Measurements from ENCODE around the gene EXOC6B. TPM values are rescaled to one million over a fixed set of nuclear protein-coding genes. Genes with fewer than 3 reads are reported as not detected.

The EXOC6B gene
- polyA plus RNA-seq, 1 donor: 11.5 TPM

- no peak overlapping the region for H3K27ac ChIP-seq (ENCODE audit: low read length)
- no peak overlapping the region for H3K4me3 ChIP-seq (ENCODE audit: low read length)
- peaks cover 17% of the 10 kb centered on the region for H3K4me1 ChIP-seq (ENCODE audit: control insufficient read depth, insufficient read depth, low read length)
- no peaks in the 10 kb centered on the region for H3K36me3 ChIP-seq (ENCODE audit: control insufficient read depth, insufficient read depth, low read length)
- no peaks in the 10 kb centered on the region for H3K27me3 ChIP-seq (ENCODE audit: control insufficient read depth, insufficient read depth, low read length)
- DNase-seq: no peak
- WGBS (ENCODE audit: insufficient coverage, low lambda C conversion rate): no CpG with 5 or more reads among the region's 10 CpGs
- H3K9me3 ChIP-seq (ENCODE audit: control insufficient read depth, low read depth, low read length): no peaks in the 10 kb centered on the region
Measured at GRCh38 chr2:72134408-72134996, 691.3 kb downstream of the EXOC6B start.

GRCh38 chr2:72133721-72134407 is 692.0 kb downstream of the EXOC6B start:
- DNase-seq: no peak
- no peaks in the 10 kb centered on the region for H3K9me3 ChIP-seq (ENCODE audit: control insufficient read depth, low read depth, low read length)
- H3K27me3 ChIP-seq (ENCODE audit: control insufficient read depth, insufficient read depth, low read length): no peaks in the 10 kb centered on the region
- no peak overlapping the region for H3K27ac ChIP-seq (ENCODE audit: low read length)
- H3K4me1 ChIP-seq (ENCODE audit: control insufficient read depth, insufficient read depth, low read length): peaks cover 14% of the 10 kb centered on the region
- WGBS (ENCODE audit: insufficient coverage, low lambda C conversion rate): no CpG with 5 or more reads among the region's 11 CpGs
- H3K4me3 ChIP-seq (ENCODE audit: low read length): no peak overlapping the region
- no peaks in the 10 kb centered on the region for H3K36me3 ChIP-seq (ENCODE audit: control insufficient read depth, insufficient read depth, low read length)

GRCh38 chr2:72132981-72133720 is 692.7 kb downstream of the EXOC6B start:
- H3K4me1 ChIP-seq (ENCODE audit: control insufficient read depth, insufficient read depth, low read length): peaks cover 6% of the 10 kb centered on the region
- no peak overlapping the region for H3K4me3 ChIP-seq (ENCODE audit: low read length)
- H3K27me3 ChIP-seq (ENCODE audit: control insufficient read depth, insufficient read depth, low read length): no peaks in the 10 kb centered on the region
- H3K36me3 ChIP-seq (ENCODE audit: control insufficient read depth, insufficient read depth, low read length): no peaks in the 10 kb centered on the region
- no peaks in the 10 kb centered on the region for H3K9me3 ChIP-seq (ENCODE audit: control insufficient read depth, low read depth, low read length)
- WGBS (ENCODE audit: insufficient coverage, low lambda C conversion rate): no CpG with 5 or more reads among the region's 29 CpGs
- no peak overlapping the region for H3K27ac ChIP-seq (ENCODE audit: low read length)
- no peak for DNase-seq

GRCh38 chr2:72131916-72132841 is 693.7 kb downstream of the EXOC6B start:
- WGBS (ENCODE audit: insufficient coverage, low lambda C conversion rate): no CpG with 5 or more reads among the region's 37 CpGs
- Histone ChIP-seq H3K4me1 (ENCODE audit: control insufficient read depth, insufficient read depth, low read length) (no peaks in the 10 kb centered on the region), H3K4me3 (ENCODE audit: low read length) (no peak overlapping the region), H3K36me3 (ENCODE audit: control insufficient read depth, insufficient read depth, low read length) (no peaks in the 10 kb centered on the region), H3K9me3 (ENCODE audit: control insufficient read depth, low read depth, low read length) (no peaks in the 10 kb centered on the region), H3K27me3 (ENCODE audit: control insufficient read depth, insufficient read depth, low read length) (peaks cover 2% of the 10 kb centered on the region), H3K27ac (ENCODE audit: low read length) (no peak overlapping the region)
- DNase-seq: no peak

DNA sequence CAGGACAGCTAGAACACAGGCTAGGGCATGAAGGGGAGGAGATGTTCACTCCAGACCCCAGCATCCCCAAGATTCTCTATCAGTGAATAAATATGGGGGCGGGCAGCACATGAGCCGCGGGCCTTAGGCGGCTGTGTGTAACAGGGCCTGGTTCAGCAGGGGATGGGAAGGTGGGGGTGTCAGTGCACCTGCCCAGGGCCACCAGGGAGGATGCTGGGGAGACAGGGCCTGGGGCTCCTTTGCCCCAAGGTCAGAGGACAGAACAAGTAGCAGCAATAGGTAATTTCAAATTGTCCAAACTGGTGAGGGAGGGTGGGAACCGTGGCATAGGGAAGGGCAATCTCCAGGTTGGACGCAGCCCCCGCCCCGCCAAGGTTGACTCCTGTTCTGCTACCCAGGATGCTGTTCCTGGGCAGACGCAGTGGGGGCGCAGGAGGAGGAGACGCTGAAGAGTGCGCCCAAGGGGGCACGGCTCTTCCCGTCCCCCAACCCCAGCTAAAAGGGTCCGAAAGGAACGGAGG is 694.4 kb downstream of the EXOC6B start:
- Histone ChIP-seq H3K4me3 (ENCODE audit: low read length) (no peak overlapping the region), H3K36me3 (ENCODE audit: control insufficient read depth, insufficient read depth, low read length) (no peaks in the 10 kb centered on the region), H3K27me3 (ENCODE audit: control insufficient read depth, insufficient read depth, low read length) (peaks cover 2% of the 10 kb centered on the region), H3K27ac (ENCODE audit: low read length) (no peak overlapping the region), H3K9me3 (ENCODE audit: control insufficient read depth, low read depth, low read length) (no peaks in the 10 kb centered on the region), H3K4me1 (ENCODE audit: control insufficient read depth, insufficient read depth, low read length) (no peaks in the 10 kb centered on the region)
- no CpG with 5 or more reads among the region's 16 CpGs for whole genome bisulfite sequencing (ENCODE audit: insufficient coverage, low lambda C conversion rate)
- DNase-seq: no peak

GRCh38 chr2:72130659-72131360 is 695.0 kb downstream of the EXOC6B start:
- no peak for DNase-seq
- no CpG with 5 or more reads among the region's 26 CpGs for WGBS (ENCODE audit: insufficient coverage, low lambda C conversion rate)
- no peaks in the 10 kb centered on the region for H3K9me3 ChIP-seq (ENCODE audit: control insufficient read depth, low read depth, low read length)

DNA sequence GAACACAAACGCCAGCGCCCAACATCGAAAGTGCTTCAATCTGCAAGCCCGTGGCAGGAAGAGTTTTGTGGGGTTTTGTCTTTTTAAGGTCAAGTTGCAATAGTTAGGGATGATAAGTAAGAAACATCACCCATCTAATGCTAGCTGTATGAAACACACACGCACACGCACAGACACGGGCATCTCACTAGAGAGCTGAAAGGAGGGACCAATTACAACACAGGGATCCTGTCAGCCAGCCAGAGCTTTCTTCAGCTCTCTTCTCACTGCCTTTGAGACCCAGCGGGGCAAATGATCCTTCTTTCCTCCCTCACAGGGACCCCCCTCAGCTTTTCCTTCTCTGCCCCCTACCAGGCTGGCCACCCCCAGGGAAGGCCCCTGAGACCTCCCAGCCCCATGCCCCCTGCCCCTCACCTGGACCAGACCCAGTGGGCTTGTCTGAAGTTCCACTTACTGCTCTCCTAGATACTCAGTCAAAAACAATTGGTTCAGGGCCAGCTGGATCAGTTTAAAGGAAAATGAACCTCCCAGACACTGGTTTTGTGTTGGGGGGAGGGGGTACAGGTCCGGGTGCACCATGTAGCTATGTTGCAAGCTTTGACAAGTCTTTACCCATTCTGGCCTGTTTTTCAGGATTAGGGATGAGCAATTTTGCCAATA is 696.0 kb downstream of the EXOC6B start:
- Histone ChIP-seq H3K36me3 (ENCODE audit: control insufficient read depth, insufficient read depth, low read length) (no peaks in the 10 kb centered on the region), H3K9me3 (ENCODE audit: control insufficient read depth, low read depth, low read length) (no peaks in the 10 kb centered on the region), H3K4me3 (ENCODE audit: low read length) (no peak overlapping the region), H3K27ac (ENCODE audit: low read length) (no peak overlapping the region), H3K4me1 (ENCODE audit: control insufficient read depth, insufficient read depth, low read length) (no peaks in the 10 kb centered on the region), H3K27me3 (ENCODE audit: control insufficient read depth, insufficient read depth, low read length) (peaks cover 2% of the 10 kb centered on the region)
- peak in 1 of 2 donors; percentile 17 for DNase-seq
- WGBS (ENCODE audit: insufficient coverage, low lambda C conversion rate): 100% methylated on average over 1 of the region's 9 CpGs

More at GRCh38 chr2:72130659-72131360, 695.0 kb downstream of the EXOC6B start:
- Histone ChIP-seq H3K4me1 (ENCODE audit: control insufficient read depth, insufficient read depth, low read length) (no peaks in the 10 kb centered on the region), H3K27ac (ENCODE audit: low read length) (no peak overlapping the region), H3K36me3 (ENCODE audit: control insufficient read depth, insufficient read depth, low read length) (no peaks in the 10 kb centered on the region), H3K4me3 (ENCODE audit: low read length) (no peak overlapping the region), H3K27me3 (ENCODE audit: control insufficient read depth, insufficient read depth, low read length) (peaks cover 2% of the 10 kb centered on the region)

- no CpG with 5 or more reads among the region's 11 CpGs for WGBS (ENCODE audit: insufficient coverage, low lambda C conversion rate)
- H3K36me3 ChIP-seq (ENCODE audit: control insufficient read depth, insufficient read depth, low read length): no peaks in the 10 kb centered on the region
- H3K9me3 ChIP-seq (ENCODE audit: control insufficient read depth, low read depth, low read length): no peaks in the 10 kb centered on the region
- no peaks in the 10 kb centered on the region for H3K4me1 ChIP-seq (ENCODE audit: control insufficient read depth, insufficient read depth, low read length)
- H3K27ac ChIP-seq (ENCODE audit: low read length): no peak overlapping the region
- H3K4me3 ChIP-seq (ENCODE audit: low read length): no peak overlapping the region
- no peak for DNase-seq
- H3K27me3 ChIP-seq (ENCODE audit: control insufficient read depth, insufficient read depth, low read length): peaks cover 2% of the 10 kb centered on the region
Measured at GRCh38 chr2:72128843-72129227, 697.0 kb downstream of the EXOC6B start.

DNA sequence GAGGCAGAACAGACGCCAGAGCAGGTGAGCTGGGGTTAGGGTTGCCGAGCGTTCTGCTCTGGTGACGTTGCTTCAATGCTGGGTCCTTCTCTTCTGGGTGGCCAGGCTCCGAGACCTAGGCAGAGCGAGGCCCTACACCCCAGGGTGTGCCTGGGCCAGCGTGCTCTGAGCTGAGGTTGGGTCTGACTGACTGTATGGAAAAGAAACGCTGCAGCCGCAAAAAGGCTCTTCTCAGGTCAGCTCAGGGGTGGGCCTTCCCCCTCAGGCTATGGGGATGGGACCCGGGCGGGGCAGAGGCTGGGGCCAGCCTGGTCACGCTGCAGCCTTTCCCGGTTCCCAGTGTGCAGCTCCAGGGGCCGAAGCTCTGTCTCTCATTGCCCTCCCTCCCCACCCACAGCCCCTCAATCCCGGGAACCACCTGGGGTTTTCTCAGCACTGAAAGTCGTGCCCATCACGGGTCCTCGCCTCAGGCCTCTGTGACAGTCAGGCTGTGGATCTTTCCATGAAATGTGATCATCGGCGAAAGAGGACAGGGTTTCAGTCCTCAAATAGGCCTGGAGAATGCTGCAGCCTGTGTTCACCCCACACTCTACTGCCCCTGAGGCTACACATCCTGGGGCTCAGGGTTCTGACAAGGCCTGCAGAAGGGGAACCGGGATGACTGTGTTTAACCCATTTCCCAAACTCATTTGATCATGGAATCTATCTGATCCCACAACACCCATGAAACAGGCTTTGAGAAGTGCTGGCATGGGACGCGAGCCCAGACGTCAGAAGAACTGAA is 697.6 kb downstream of the EXOC6B start:
- DNase-seq: no peak
- Histone ChIP-seq H3K4me3 (ENCODE audit: low read length) (no peak overlapping the region), H3K9me3 (ENCODE audit: control insufficient read depth, low read depth, low read length) (no peaks in the 10 kb centered on the region), H3K27me3 (ENCODE audit: control insufficient read depth, insufficient read depth, low read length) (peaks cover 2% of the 10 kb centered on the region), H3K4me1 (ENCODE audit: control insufficient read depth, insufficient read depth, low read length) (no peaks in the 10 kb centered on the region), H3K36me3 (ENCODE audit: control insufficient read depth, insufficient read depth, low read length) (no peaks in the 10 kb centered on the region), H3K27ac (ENCODE audit: low read length) (no peak overlapping the region)
- no CpG with 5 or more reads among the region's 24 CpGs for WGBS (ENCODE audit: insufficient coverage, low lambda C conversion rate)

Data from large intestine (tissue), 3 donors.